Measurements from ENCODE around the gene PYGO1.
"Not testable (repeated sequence)": the region's sequence is repeated elsewhere in the genome, so short reads cannot be mapped to it uniquely, and the experiment has no call there.

Gene PYGO1, protein sequence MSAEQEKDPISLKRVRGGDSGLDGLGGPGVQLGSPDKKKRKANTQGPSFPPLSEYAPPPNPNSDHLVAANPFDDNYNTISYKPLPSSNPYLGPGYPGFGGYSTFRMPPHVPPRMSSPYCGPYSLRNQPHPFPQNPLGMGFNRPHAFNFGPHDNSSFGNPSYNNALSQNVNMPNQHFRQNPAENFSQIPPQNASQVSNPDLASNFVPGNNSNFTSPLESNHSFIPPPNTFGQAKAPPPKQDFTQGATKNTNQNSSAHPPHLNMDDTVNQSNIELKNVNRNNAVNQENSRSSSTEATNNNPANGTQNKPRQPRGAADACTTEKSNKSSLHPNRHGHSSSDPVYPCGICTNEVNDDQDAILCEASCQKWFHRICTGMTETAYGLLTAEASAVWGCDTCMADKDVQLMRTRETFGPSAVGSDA

DNA sequence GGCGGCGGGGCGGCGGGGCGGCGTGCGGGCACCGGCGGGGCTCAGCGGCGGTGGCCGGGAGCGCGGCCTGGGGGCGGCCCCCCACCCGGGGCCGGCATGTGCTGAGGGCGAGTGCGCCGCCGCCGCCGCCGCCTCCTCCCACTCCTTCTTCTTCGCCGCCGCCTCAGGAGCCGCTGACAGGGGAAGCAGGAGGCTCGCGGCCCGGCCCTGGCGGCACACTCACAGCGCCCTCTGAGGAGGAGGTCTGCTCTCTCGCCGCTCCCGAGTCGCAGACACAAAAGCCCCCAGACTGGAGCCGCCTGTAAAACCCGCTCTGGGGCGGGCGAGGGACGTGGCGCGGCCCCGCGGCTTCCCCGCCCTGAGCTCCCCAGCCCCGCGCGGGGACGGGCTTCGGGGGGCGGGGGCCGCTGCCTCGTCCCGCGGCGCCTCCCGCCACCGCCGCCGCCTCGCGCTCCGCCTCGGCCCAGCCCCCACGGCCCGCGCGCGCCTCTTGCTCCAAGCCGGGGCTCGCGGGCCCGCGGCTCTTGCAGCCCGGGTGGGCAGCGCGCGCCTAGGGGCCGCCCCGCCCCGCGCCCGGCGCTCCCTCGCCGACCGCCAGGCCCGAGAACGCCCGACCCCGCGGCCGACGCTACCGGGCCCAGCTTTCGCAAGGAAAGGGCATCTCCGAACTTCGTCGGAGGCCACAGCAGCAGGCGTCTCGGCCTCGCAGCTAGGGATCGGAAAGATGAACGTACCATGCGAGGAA, at the start of gene PYGO1:
PYGO1 (minus strand) TSS at position 276 of the 745 bp plus-strand sequence. CDS start 462 bp downstream, outside the sequence.
- DNase-seq (ENCODE audit: low read depth): no peak

DNA sequence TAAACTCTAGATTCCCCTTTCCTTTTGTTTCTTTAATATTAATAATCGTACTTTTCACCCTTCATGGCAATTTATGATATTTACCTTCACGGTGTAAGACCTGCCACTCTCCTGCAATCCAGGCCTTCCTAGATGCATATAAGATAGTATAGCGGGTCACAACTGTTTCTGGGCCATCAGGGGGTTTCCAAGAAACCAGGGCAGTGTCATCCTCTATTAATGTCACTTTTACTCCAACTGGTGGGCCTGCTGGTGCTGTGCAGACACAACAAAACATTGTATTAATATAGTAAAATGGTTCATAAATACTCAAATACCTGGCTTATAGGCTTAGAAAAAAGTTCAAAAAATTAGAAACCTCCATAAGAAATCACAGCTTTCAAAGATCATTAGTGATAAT, 48.9 kb upstream of the PYGO1 start:
- no peak for DNase-seq (ENCODE audit: low read depth)

DNA sequence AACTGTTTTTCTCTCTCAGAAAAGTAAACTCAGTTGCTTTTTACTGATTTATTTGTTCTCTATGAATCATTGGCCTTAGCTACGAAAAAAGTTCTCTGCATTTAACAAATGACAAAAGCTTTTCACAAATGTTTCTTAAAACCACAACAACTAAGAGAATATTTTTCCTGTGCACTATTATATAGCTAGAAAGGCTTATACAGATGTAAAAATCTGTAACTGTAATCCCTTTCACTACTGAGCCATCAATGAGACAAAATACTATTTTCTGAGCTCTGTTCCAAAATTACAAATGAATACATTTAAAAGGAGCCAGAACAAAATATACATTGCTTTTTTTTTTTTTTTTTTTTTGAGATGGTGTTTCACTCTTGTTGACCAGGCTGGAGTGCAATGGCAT, 45.6 kb upstream of the PYGO1 start:
- DNase-seq (ENCODE audit: low read depth): no peak

DNA sequence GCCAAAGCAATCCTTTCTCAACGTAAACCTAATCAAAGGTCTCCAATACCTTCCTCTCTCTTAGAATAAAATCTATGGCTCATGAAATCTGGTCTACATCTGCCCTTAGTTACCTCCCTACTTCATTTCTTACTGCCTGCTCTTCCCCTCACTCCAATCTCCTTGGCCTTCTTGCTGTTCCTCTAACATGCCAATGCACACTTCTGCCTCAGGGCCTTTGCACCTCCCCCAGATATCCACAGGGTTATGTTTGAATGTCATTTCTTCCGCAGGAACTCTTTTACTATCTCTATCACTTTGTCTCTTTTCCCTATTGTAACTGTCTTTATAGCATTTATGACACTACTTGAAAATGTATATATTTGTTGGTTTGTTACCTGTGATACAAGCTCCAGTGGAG, 44.3 kb upstream of the PYGO1 start:
- no peak for DNase-seq (ENCODE audit: low read depth)

DNA sequence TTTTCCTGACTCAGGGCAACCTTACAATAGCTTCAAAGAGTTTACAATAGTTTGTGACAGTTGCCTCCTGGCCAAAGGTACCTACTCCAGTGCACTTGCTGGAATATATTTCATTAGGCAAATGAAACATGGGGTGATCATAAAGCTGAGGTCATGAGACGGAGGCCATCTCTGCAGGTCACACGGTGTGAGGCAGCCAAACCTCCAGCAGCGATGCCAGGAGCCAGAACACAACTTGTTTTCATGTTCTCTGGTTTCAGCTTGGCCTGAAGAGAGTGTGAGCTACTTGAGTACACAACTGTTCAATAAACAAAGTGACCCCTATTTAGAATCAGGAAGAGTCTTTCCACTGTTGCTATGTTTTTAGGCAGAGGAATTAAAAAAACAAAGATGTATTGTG, 42.7 kb upstream of the PYGO1 start:
- no peak for DNase-seq (ENCODE audit: low read depth)

DNA sequence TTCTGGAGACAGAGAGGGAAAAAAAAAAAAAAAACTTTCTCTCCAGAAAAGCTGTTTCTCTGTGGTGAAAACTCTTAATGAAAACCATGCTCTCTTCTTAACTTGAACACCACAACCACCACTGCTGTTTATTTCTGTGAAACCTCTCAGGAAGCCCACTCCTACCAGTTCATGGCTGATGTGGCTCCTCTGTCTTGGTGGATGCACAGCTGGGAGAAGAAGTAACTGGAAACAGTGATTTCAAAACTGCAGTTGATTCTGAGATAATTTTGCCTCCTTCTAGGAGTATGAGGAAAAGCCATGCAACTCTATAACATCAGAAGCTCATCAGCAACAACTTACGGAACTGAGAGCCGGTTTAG, 40.2 kb upstream of the PYGO1 start:
- DNase-seq (ENCODE audit: low read depth): no peak

DNA sequence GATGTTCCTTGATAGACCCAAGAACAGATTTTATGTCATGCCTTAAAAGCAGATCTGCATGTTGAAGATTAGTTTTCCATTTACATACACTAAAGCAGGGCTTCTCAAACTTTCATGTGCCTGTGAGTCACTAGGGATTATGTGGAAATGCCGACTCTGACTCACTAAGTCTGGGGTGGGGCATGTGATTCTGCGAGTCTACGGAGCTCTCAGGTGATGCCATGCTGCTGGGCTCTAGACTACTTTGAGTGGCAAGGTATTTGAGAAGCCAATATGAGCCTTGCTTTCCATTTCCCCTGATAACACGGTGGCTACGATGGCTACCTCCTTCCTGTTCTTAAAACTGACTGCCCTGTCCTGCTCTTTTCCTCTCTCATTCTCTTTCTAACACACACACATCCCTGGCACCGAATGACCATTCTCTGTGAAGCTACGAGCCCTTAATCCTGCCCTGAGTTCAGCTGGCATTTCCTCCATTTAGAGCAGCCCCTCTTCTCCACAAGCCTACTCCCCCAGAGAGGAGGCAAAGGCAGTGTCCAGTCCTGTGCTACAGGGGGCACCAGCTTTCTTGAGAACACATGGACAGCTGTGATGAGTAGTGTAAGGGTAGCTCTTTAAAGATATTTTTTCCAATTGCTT, 39.7 kb upstream of the PYGO1 start:
- no peak for DNase-seq (ENCODE audit: low read depth)

DNA sequence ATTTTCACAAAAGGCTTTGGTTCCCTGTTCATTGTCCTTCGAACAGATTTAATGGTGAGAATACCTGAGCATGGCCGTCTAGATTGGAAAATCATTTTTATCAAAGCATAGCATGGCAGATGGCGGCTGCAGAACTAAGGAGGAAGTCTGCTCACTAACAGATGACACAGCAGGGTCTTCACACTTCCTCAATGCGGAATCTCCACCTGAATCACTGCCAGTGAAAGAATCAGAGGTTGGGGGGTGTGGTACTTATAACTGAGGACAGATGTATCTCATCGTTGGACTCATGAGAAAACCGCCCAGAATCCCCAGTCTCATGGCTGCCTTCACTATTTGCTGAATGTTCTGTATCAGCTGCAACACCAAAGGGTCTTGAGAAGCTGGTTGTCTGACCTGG, 31.6 kb upstream of the PYGO1 start:
- DNase-seq (ENCODE audit: low read depth): no peak

DNA sequence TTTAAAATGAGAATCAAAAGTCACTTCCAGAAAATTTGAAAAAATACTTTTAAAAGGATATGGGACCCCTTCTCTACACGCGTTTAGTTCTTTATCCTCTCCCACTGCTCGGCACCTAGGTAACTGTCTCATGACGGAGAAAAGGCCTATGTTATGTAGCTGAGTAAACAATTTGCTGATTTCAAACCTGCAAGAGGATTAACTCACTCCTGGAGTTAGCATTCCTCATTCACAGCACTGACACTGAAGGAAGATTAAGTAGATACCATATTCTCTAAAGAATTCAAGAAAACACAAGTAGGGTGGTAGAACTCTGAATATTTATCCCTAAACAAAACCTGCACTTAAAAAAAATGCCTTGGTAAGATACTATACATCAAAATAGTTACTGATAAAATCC, 30.2 kb upstream of the PYGO1 start:
- no peak for DNase-seq (ENCODE audit: low read depth)

DNA sequence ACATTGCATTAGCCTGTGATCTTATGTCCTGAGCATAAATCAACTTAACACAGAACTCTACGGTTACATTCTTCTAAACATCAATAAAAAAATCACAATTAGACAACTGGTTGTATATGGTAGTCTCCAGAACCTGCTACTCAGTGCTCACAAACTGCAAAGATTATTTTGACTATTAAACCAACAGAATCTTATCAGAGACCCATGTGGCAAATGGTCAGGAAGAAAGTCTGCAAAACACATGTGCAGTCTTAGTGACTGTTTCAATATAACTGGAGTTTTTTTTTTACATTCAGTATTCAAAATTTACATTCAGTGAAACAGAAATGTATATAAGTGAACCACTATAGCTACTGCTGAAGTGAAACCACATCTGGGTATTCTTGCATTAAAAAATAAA, 27.3 kb upstream of the PYGO1 start:
- DNase-seq (ENCODE audit: low read depth): no peak

DNA sequence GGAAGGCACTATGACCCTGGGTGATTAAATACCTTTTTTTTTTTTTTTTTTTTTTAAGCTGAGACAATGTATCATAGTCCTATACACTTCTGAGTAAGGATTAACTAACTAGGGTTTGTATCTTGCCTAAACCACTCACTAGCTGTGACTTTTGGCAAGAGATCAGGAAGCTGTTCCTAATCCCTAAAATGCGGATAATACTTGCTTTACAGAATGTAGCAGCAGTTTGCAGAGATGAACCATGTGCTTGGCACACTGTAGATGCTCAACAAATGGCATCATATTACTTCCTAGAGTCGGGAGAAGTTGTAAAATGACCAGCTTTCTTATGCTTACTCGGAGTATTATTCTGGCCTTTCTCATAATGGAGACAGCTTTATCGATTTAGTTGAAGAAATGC, 25.6 kb upstream of the PYGO1 start:
- DNase-seq (ENCODE audit: low read depth): no peak

DNA sequence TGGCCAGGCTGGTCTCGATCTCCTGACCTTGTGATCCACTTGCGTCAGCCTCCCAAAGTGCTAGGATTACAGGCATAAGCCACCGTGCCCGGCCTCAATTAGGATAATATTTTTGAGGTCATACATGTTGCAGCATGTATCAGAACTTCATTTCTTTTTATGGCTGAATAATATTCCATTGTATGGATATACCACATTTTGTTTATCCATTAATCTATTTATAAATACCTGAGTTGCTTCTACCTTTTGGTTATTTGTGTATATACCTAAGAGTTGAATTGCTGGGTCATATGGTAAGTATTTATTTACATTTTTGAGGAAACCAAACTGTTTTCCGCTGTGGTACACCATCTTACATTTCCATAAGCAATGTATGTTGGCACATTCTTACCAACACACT, 18.1 kb upstream of the PYGO1 start:
- DNase-seq (ENCODE audit: low read depth): no peak

DNA sequence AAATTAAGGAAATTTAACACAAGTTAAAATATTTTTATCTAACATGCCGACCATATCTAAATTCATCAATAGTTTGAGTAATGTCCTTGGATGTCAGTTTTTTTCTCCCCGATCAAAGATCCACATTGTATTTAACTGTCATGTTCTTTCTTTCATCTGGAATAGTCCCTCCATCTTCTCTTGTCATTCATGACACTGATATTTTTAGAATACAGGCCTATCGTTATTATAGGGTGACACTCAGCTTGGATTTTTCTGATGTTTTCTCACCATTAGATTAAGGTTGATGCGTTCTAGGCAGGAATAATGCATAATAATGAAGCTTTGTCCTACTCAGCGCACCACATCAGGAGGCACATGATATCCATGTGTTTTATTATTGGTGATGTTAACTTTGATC, 13.2 kb upstream of the PYGO1 start:
- DNase-seq (ENCODE audit: low read depth): no peak

DNA sequence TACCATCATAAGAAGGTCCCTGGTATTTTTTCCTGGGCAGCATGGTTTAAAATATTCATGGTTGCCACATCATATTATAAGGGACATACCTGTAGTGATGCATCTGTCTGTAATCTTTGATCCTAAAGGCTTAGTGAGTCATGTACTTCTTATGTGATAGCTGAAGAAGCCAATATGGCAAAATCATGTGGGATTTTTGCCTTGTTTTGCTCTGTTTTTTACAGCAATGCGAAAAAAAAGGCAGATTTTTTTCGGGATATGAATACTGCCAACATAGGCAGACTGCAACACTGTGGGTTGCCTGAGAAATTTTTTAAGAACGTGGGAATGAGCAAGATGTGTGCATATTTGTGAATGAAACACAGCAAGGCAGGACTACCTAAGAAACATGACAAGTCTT, 11.3 kb upstream of the PYGO1 start:
- DNase-seq (ENCODE audit: low read depth): no peak

DNA sequence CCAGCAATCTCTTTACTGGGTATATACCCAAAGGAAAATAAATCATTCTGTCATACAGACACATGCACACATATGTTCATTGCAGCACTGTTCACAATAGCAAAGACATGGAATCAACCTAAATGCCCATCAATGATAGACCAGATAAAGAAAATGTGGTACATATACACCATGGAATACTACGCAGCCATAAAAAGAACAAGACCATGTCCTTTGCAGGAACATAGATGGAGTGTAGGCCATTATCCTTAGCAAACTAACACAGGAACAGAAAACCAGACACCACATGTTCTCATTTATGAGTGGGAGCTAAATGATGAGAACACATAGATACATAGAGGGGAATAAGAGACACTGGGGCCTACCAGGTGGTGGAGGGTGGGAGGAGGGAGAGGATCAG, 4.9 kb upstream of the PYGO1 start:
- DNase-seq (ENCODE audit: low read depth): not testable (repeated sequence)

DNA sequence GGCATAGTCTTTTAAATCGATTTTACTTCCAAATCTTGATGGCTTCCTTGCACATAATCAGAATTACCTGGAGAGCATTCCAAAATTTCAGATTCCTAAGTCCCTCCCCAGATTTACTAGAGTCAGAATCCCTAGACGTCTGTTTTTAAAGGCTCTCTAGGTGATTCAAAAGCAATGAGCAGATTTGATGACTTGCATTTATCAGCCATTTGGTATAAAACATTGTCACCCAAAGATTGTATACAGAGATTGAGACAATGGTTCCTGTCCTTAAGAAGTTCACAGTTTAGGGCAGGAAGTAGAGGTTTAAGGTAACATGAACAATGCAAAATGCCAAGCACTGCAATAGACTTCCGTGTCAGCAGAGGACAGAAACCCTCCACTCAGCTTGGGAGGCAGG, 2.6 kb upstream of the PYGO1 start:
- no peak for DNase-seq (ENCODE audit: low read depth)

DNA sequence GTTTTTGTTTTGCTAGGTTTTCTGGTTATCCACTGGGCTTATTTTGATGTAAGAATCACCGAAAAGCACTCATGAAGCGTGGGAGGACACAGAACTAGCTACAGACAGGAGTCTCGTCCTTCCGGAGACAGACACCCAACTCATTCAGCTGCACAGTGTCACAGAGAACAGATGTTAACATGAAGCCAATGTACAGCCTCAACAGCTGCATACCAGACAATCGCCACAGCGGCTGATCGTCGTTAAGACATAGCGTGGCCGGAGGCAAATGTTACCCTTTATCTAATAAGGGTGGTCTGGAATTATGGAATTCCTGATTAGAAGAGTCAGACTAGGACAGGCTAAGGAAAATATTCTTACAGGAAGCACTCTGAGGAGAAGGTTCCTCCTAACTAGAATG, 1.1 kb upstream of the PYGO1 start:
- no peak for DNase-seq (ENCODE audit: low read depth)

DNA sequence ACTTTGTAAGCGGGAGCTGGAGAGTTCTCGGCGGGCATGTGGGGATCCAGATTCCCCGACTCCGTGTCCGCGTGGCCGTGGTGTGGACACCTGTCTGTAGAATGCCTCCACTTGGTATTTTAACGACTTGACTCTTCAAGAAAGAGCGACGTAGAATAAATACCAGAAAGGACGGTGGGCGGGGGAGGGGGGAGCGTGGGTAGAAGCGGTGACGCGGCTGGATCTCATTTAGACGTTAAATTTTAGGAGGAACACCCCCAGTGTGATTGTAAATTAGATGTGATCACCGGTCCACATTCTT, 620 bp upstream of the PYGO1 start:
- DNase-seq (ENCODE audit: low read depth): no peak

DNA sequence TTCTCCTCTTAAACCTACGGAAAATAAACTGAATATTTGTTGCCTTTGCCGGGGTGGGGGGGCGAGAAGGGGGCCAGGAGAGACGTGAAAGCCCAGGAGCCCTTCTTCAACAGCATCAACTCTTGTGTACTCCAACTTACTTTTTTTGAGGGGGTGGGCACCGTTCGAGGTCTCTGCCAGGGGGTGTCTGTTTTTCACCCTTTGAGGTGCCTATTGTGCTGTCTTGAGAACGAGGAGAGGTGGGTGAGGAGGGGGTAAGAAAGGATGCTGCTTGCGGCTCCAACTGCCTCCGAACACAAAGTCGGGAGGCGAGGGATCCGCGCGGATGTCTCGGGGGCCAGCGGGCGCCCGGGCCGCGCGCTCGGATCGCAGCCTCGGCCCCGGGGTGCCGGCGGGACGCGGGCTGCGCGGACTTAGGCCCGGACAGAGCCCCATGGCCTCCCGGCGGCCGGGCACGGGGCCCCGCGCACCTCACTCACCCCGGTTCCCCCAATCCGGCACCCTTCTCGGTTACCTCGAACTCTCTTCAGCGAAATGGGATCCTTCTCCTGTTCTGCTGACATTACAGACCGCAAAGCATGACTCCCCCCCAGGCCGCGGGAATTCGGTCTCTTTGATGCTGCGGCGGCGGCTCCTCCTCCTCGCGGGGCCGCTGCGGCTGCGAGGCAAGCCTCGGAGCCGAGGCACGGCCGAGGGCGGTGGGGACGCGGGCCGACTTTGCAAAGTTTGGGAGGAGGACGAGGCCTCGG, 650 bp downstream of the PYGO1 start:
- DNase-seq (ENCODE audit: low read depth): no peak

DNA sequence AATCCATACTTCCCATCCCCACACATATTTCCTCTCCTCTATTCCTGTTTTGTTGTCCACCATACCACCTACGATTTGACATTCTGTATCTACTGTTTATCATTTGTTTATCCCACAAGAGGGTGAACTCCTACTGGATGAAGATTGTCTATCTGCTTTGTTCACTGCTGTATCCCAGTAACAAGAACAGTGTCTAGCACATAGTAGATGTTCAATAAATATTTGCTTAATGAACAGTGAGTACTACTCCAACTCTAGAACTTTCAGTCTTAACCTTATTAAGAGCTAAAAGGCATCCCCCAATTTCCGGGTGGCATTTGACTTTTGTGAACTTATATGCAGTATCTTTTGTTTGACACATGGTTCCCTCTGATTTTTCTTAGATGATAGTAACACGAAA, 1.3 kb downstream of the PYGO1 start:
- no peak for DNase-seq (ENCODE audit: low read depth)

DNA sequence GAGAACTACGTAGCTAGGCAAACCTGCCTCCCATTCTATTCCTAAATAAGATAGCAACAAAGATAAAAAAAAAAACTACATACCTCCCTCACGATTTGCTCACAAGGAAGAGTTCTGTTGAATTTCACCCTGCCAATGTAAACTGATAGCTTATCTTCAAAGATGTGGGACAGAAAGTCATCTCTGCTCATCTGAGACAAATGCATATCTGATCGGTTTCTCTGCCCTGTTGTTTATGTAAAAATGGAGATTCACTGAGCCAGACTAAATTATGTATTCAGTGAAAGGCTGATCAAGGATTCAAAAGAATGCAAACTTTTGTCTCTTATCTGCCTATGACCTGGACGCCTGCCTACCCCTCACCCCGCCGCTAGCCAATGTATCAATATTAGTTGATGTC, 11.2 kb downstream of the PYGO1 start:
- no peak for DNase-seq (ENCODE audit: low read depth)

DNA sequence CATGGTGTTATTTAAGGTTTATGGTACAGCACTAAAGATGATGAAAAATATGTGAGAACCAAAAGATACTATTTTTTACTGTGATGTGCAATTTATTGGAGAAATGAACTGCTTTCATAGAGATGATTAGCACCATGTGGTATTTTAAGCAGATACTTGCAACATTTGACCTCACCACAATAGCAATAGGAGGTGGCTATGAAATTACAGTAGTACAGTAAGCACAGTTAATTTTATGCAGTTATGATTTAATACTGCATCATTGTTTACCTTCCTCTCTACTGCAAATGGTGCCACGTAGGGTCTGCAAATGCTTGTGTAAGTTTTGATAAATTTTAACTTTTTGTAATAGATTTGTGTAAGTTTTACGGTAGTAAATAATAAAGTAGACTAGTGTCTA, 14.0 kb downstream of the PYGO1 start:
- DNase-seq (ENCODE audit: low read depth): no peak

DNA sequence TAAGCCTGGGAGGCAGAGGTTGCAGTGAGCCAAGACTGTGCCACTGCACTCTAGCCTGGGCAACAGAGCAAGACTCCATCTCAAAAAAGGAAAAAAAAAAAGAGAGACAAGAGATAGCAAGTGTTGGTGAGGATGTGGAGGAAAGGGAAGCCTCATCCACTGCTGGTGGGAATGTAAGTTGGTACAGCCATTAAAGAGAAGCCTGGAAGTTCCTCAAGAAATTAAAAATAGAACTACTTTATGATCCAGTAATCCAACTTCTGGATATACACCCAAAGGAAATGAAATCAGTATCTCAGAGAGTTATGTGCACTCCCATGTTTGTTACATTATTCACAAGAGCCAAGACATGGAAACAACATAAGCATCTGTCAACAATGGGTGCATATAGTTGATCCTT, 14.9 kb downstream of the PYGO1 start:
- DNase-seq (ENCODE audit: low read depth): no peak

All from activated T-cell treated with anti-CD3 and anti-CD28 coated beads for 1 hour (primary cell).